ENCODE results near the gene ERICH2.
"Not testable (repeated sequence)": the region's sequence is repeated elsewhere in the genome, so short reads cannot be mapped to it uniquely, and the experiment has no call there.

- not testable (repeated sequence) for TF ChIP-seq CTCF (IDR thresholded peaks at IDR 0.05); EZH2phosphoT487 (IDR thresholded peaks at IDR 0.05; ENCODE audit: borderline replicate concordance, low read depth); POLR2AphosphoS5 (IDR thresholded peaks at IDR 0.05; ENCODE audit: low read depth, low read length); TEAD4 (IDR thresholded peaks at IDR 0.05; ENCODE audit: borderline replicate concordance, insufficient read depth); TCF12 (IDR thresholded peaks at IDR 0.05); USF2 (IDR thresholded peaks at IDR 0.05; ENCODE audit: borderline replicate concordance, low read depth, low read length); RCOR1 (IDR thresholded peaks at IDR 0.05; ENCODE audit: low read length); RAD21 (IDR thresholded peaks at IDR 0.05; ENCODE audit: low read length); SIN3A (IDR thresholded peaks at IDR 0.05; ENCODE audit: borderline replicate concordance, low read depth, low read length); USF1 (IDR thresholded peaks at IDR 0.05; ENCODE audit: borderline replicate concordance, low read depth); GABPA (IDR thresholded peaks at IDR 0.05; ENCODE audit: low read depth); ELF1 (IDR thresholded peaks at IDR 0.05)
Measured at GRCh38 chr2:170734601-170735000, 35.6 kb upstream of the ERICH2 start.

Data from SK-N-SH (cell line).